ENCODE data around the gene PPIG.

- TF ChIP-seq EZH2 (IDR thresholded peaks at IDR 0.05; ENCODE audit: low read depth), result no peak
- TF ChIP-seq, protein P1, sequence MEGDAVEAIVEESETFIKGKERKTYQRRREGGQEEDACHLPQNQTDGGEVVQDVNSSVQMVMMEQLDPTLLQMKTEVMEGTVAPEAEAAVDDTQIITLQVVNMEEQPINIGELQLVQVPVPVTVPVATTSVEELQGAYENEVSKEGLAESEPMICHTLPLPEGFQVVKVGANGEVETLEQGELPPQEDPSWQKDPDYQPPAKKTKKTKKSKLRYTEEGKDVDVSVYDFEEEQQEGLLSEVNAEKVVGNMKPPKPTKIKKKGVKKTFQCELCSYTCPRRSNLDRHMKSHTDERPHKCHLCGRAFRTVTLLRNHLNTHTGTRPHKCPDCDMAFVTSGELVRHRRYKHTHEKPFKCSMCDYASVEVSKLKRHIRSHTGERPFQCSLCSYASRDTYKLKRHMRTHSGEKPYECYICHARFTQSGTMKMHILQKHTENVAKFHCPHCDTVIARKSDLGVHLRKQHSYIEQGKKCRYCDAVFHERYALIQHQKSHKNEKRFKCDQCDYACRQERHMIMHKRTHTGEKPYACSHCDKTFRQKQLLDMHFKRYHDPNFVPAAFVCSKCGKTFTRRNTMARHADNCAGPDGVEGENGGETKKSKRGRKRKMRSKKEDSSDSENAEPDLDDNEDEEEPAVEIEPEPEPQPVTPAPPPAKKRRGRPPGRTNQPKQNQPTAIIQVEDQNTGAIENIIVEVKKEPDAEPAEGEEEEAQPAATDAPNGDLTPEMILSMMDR (conservative IDR thresholded peaks at IDR 0.05), result no peak
These were observed 75.2 kb downstream of the PPIG start for GRCh38 chr2:169659320-169659719.

Data from PC-9 (cell line).